H9 (cell line): ENCODE data around the gene ZAP70. TPM values are rescaled to one million over a fixed set of nuclear protein-coding genes. Genes with fewer than 3 reads are reported as not detected.

Experiments
- DNase-seq: peaks from one replicate; pipeline ENCODE4 v3.0.0-alpha.2; 2017
- H2AFZ ChIP-seq: one replicate; pipeline ENCODE4 v1.6.1; 2013; ENCODE audit warnings: mild to moderate bottlenecking, low read length, control low read depth, moderate library complexity
- H2AK5ac ChIP-seq: 2 replicates; pipeline ENCODE4 v1.6.1; 2013; ENCODE audit warnings: low read length, control low read depth, mixed read lengths; ENCODE audit not compliant: insufficient read length
- H2BK120ac ChIP-seq: one replicate; pipeline ENCODE4 v1.6.1; 2013; ENCODE audit warnings: low read depth, mild to moderate bottlenecking, low read length, control low read depth, inconsistent platforms; ENCODE audit not compliant: poor library complexity, severe bottlenecking
- H2BK12ac ChIP-seq: 2 replicates; pipeline ENCODE4 v1.6.1; 2013; ENCODE audit warnings: low read length, control low read depth, mixed read lengths, low read depth; ENCODE audit not compliant: insufficient read length
- H2BK15ac ChIP-seq: 2 replicates; pipeline ENCODE4 v1.6.1; 2013; ENCODE audit warnings: low read depth, low read length, control low read depth
- H2BK20ac ChIP-seq: one replicate; pipeline ENCODE4 v1.6.1; 2013; ENCODE audit warnings: low read depth, mild to moderate bottlenecking, low read length, control low read depth, inconsistent platforms; ENCODE audit not compliant: poor library complexity, severe bottlenecking
- H2BK5ac ChIP-seq: 2 replicates; pipeline ENCODE4 v1.6.1; 2013; ENCODE audit warnings: low read length, control low read depth, mixed read lengths; ENCODE audit not compliant: insufficient read length
- H3K14ac ChIP-seq: 2 replicates; pipeline ENCODE4 v1.6.1; 2013; ENCODE audit warnings: low read length, control low read depth; ENCODE audit not compliant: insufficient read depth
- H3K18ac ChIP-seq: 2 replicates; pipeline ENCODE4 v1.6.1; 2013; ENCODE audit warnings: low read depth, mild to moderate bottlenecking, mixed read lengths, low read length, control low read depth; ENCODE audit not compliant: insufficient read length
- H3K23ac ChIP-seq: 2 replicates; pipeline ENCODE4 v1.6.1; 2013; ENCODE audit warnings: low read length, control low read depth, mixed read lengths, low read depth; ENCODE audit not compliant: insufficient read length
- H3K23me2 ChIP-seq: 2 replicates; pipeline ENCODE4 v1.6.1; 2013; ENCODE audit warnings: low read depth, mild to moderate bottlenecking, mixed read lengths, low read length, control low read depth; ENCODE audit not compliant: insufficient read length, poor library complexity, severe bottlenecking
- H3K27ac ChIP-seq: 2 replicates; pipeline ENCODE4 v1.5.1; 2013; ENCODE audit warnings: low read length, control low read depth, mixed read lengths, low read depth; ENCODE audit not compliant: insufficient read length
- H3K27me3 ChIP-seq: 2 replicates; pipeline ENCODE4 v1.6.1; 2013; ENCODE audit warnings: low read length, control low read depth, inconsistent platforms; ENCODE audit not compliant: insufficient read depth
- H3K4ac ChIP-seq: 2 replicates; pipeline ENCODE4 v1.6.1; 2013; ENCODE audit warnings: low read depth, mild to moderate bottlenecking, control low read depth, inconsistent platforms, low read length, moderate library complexity
- H3K4me1 ChIP-seq: 2 replicates; pipeline ENCODE4 v1.6.1; 2013; ENCODE audit warnings: low read length, control low read depth, inconsistent platforms; ENCODE audit not compliant: insufficient read depth
- H3K4me2 ChIP-seq: 2 replicates; pipeline ENCODE4 v1.6.1; 2013; ENCODE audit warnings: low read length, control low read depth, mixed read lengths; ENCODE audit not compliant: insufficient read length, insufficient read depth
- H3K56ac ChIP-seq: 2 replicates; pipeline ENCODE4 v1.6.1; 2013; ENCODE audit warnings: low read depth, mild to moderate bottlenecking, mixed read lengths, low read length, control low read depth; ENCODE audit not compliant: insufficient read length
- H3K79me1 ChIP-seq: 2 replicates; pipeline ENCODE4 v1.6.1; 2013; ENCODE audit warnings: low read depth, mild to moderate bottlenecking, moderate library complexity, low read length, control low read depth, inconsistent platforms; ENCODE audit not compliant: insufficient read depth, poor library complexity, severe bottlenecking
- H3K79me2 ChIP-seq: 2 replicates; pipeline ENCODE4 v1.6.1; 2013; ENCODE audit warnings: low read length, control low read depth, inconsistent platforms; ENCODE audit not compliant: insufficient read depth
- H3K9ac ChIP-seq: 2 replicates; pipeline ENCODE4 v1.6.1; 2013; ENCODE audit warnings: low read length, control low read depth, mixed read lengths; ENCODE audit not compliant: insufficient read length; ENCODE audit errors: extremely low read depth
- H3K9me3 ChIP-seq: one replicate; pipeline ENCODE4 v1.6.1; 2013; ENCODE audit warnings: low read depth, low read length, inconsistent platforms; ENCODE audit not compliant: control insufficient read depth
- H3T11ph ChIP-seq: one replicate; pipeline ENCODE4 v1.6.1; 2013; ENCODE audit warnings: mild to moderate bottlenecking, low read length, control low read depth, inconsistent platforms
- H4K20me1 ChIP-seq: one replicate; pipeline ENCODE4 v1.6.1; 2013; ENCODE audit not compliant: control insufficient read depth, insufficient read length, insufficient read depth
- H4K5ac ChIP-seq: 2 replicates; pipeline ENCODE4 v1.6.1; 2013; ENCODE audit warnings: low read depth, mild to moderate bottlenecking, mixed read lengths, low read length, control low read depth; ENCODE audit not compliant: insufficient read length
- H4K8ac ChIP-seq: replicated peaks from 2 replicates; pipeline ENCODE4 v1.6.1; 2013; ENCODE audit warnings: low read length, control low read depth, mixed read lengths, low read depth; ENCODE audit not compliant: insufficient read length
- H4K91ac ChIP-seq: 2 replicates; pipeline ENCODE4 v1.6.1; 2013; ENCODE audit warnings: low read depth, mild to moderate bottlenecking, moderate library complexity, mixed read lengths, low read length, control low read depth; ENCODE audit not compliant: insufficient read length
- H3K27ac Mint-ChIP-seq, 3 experiments: 2 replicates in 2 of 3; 3 replicates in 1 of 3; pipeline ENCODE4 v1.8.0; 2020 to 2021; ENCODE audit warnings: mixed read lengths in 3 of 3, mild to moderate bottlenecking in 1 of 3, moderate library complexity in 1 of 3
- H3K27me3 Mint-ChIP-seq: 2 replicates; pipeline ENCODE4 v1.8.0; 2021; ENCODE audit warnings: low read depth, mild to moderate bottlenecking, moderate library complexity, mixed read lengths
- H3K36me3 Mint-ChIP-seq, 3 experiments: 2 replicates in 2 of 3; 3 replicates in 1 of 3; pipeline ENCODE4 v1.8.0; 2020 to 2021; ENCODE audit warnings: low read depth in 3 of 3, mixed read lengths in 3 of 3; ENCODE audit not compliant: insufficient read depth in 1 of 3
- H3K4me1 Mint-ChIP-seq, 2 experiments: 2 replicates each; pipeline ENCODE4 v1.8.0; 2020; ENCODE audit warnings: mixed read lengths in 2 of 2
- H3K4me3 Mint-ChIP-seq, 2 experiments: 2 replicates in 1 of 2; 3 replicates in 1 of 2; pipeline ENCODE4 v1.8.0; 2020 to 2021; ENCODE audit warnings: mild to moderate bottlenecking in 2 of 2, mixed read lengths in 2 of 2, moderate library complexity in 1 of 2
- H3K9me3 Mint-ChIP-seq, 2 experiments: 2 replicates in 1 of 2; 3 replicates in 1 of 2; pipeline ENCODE4 v1.8.0; 2020; ENCODE audit warnings: mild to moderate bottlenecking in 2 of 2, mixed read lengths in 2 of 2, moderate library complexity in 1 of 2
- CTCF ChIP-seq: fragments of 200-600 bp; sonication (generic); conservative IDR thresholded peaks from 3 replicates; pipeline ENCODE4 v1.8.0; 2021; ENCODE audit warnings: antibody characterized with exemption, mild to moderate bottlenecking
- whole genome bisulfite sequencing: extraction: QIAGEN DNeasy Blood & Tissue Kit; methylation state at CpG from one replicate; pipeline ENCODE4 v1.1.7; 2013; ENCODE audit warnings: missing lambda C conversion rate, low lambda C conversion rate, mixed read lengths; ENCODE audit not compliant: insufficient read length; ENCODE audit errors: extremely low coverage; 5-methylcytosine and 5-hydroxymethylcytosine counted together
- total RNA-seq: library from RNA; stranded (reverse); gene quantifications from 2 replicates; pipeline ENCODE4 v1.2.1, GENCODE V29; 2021

The ZAP70 gene
- total RNA-seq, 1 experiment from 2014 or later, result 0.24 TPM

GRCh38 chr2:97699765-97700444 is 13.5 kb upstream of the ZAP70 start:
- no peaks in the 10 kb centered on the region for H3K4me1 ChIP-seq
- H3K9me3 ChIP-seq, result no peaks in the 10 kb centered on the region
- H4K5ac ChIP-seq, result no peak overlapping the region
- no peak overlapping the region for H4K91ac ChIP-seq
- peak overlapping the region; percentile 27 for H3K18ac ChIP-seq
- H3K36me3 Mint-ChIP-seq, result no peaks in the 10 kb centered on the region
- H2BK120ac ChIP-seq, result no peak overlapping the region
- H2BK5ac ChIP-seq, result no peak overlapping the region
- H3K27ac Mint-ChIP-seq, result no peak overlapping the region
- DNase-seq, result peak; percentile 76
- H3K4me2 ChIP-seq, result no peak overlapping the region
- no peaks in the 10 kb centered on the region for H3K79me1 ChIP-seq
- WGBS, result no CpG with 5 or more reads among the region's 11 CpGs
- H3K27me3 Mint-ChIP-seq, result peaks cover 6% of the 10 kb centered on the region
- H3K79me2 ChIP-seq, result no peaks in the 10 kb centered on the region
- no peak overlapping the region for H2BK15ac ChIP-seq
- no peak overlapping the region for H3K56ac ChIP-seq
- H3K27ac ChIP-seq, result no peak overlapping the region
- no peak overlapping the region for H4K8ac ChIP-seq
- H3K23ac ChIP-seq, result no peak overlapping the region
- no peaks in the 10 kb centered on the region; a peak in 2 of 5 replicates for H3K9me3 Mint-ChIP-seq
- H3K23me2 ChIP-seq, result no peaks in the 10 kb centered on the region
- H2BK12ac ChIP-seq, result no peak overlapping the region
- H3K27me3 ChIP-seq, result no peaks in the 10 kb centered on the region
- no peak overlapping the region for H3T11ph ChIP-seq
- peak; percentile 71 for TF ChIP-seq CTCF
- no peak overlapping the region for H3K14ac ChIP-seq
- H2BK20ac ChIP-seq, result no peak overlapping the region
- no peak overlapping the region for H3K4me3 Mint-ChIP-seq
- H3K4me1 Mint-ChIP-seq, result peaks cover 11 to 16% of the 10 kb centered on the region in 2 experiments
- peak overlapping the region; percentile 72 for H2AFZ ChIP-seq
- no peak overlapping the region for H3K4ac ChIP-seq
- no peak overlapping the region for H3K9ac ChIP-seq
- H4K20me1 ChIP-seq, result no peaks in the 10 kb centered on the region
- H2AK5ac ChIP-seq, result no peak overlapping the region
